Measurements from ENCODE around the gene ZNF385A. TPM values are rescaled to one million over a fixed set of nuclear protein-coding genes. Genes with fewer than 3 reads are reported as not detected.

The ZNF385A gene
- total and polyA plus RNA-seq, 5 experiments from 2014 or later = 0.42 to 3.2 (median 1.7) TPM; not detected in 2

DNA sequence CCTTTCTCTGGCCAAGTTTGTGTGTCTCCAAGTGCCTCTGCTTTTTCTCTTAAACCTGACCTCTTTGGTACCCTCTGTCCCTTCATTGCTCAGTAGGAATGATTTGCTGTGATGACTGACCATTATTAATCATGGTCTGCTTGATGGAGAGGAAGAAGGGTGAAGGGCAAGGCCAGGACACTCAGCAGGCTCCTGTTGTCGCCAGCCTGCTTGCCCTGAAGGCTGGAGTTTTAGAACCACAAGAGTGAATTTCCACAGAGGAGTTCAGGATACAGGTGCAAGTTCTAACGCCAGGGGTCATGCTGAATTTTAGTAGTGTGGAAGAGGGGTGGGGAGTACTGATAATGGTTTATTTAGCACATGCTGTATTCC, 37.3 kb upstream of the ZNF385A start:
- Mint-ChIP-seq H3K9me3 (peaks cover 0 to 1% (median 0%) of the 10 kb centered on the region in 9 donors), H3K27me3 (no peaks in the 10 kb centered on the region), H3K4me1 (peaks cover 32 to 59% (median 44%) of the 10 kb centered on the region in 4 donors), H3K27ac (peak overlapping the region in 8 of 10 donors; percentile 12 to 99 (median 76)), H3K36me3 (no peaks in the 10 kb centered on the region), H3K4me3 (peak overlapping the region in 2 of 10 donors; percentile 8 to 19)
- DNase-seq (no peak), ATAC-seq (no peak)
- POLR2A ChIA-PET = interaction anchor here (3.0 to 11.6 kb wide), 3 partner anchors 7 to 22 kb away, joined by 15 to 142 read pairs (median 99); no protein-coding TSS in a partner anchor

- peaks cover 34 to 62% (median 48%) of the 10 kb centered on the region in 4 donors for H3K4me1 Mint-ChIP-seq
- POLR2A ChIA-PET = interaction anchor here (3.0 to 11.6 kb wide), 3 partner anchors 8 to 22 kb away, joined by 15 to 142 read pairs (median 99); no protein-coding TSS in a partner anchor
- H3K4me3 Mint-ChIP-seq = peak overlapping the region in 5 of 10 donors; percentile 17 to 98 (median 36)
Measured at GRCh38 chr12:54421175-54421878, 36.8 kb upstream of the ZNF385A start.

DNA sequence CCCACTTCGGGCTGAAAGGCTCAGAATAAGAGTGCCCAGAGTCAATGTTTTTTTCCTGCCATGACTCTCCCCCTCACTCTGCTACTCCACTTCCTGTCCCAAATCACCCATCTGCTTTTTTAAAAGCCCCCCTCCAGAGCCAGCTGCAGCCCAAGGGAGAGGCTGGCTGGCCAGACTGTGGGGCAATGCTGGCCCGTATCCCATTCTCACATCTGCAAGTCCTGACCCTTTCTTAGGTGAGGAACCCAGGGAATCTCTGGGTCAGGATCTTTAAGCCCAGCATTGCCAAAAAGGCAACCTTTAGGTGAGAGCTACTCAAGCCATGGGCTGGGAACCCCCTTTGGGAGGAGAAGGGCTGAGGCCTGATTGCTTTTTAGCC, 36.2 kb upstream of the ZNF385A start:
- Mint-ChIP-seq H3K27ac (peak overlapping the region; percentile 65 to 99 (median 89)), H3K36me3 (no peaks in the 10 kb centered on the region), H3K4me1 (peaks cover 33 to 62% (median 50%) of the 10 kb centered on the region in 4 donors), H3K27me3 (no peaks in the 10 kb centered on the region), H3K4me3 (peak overlapping the region; percentile 69 to 98 (median 86)), H3K9me3 (peaks cover 0 to 1% (median 0%) of the 10 kb centered on the region in 9 donors)
- ATAC-seq = no peak
- POLR2A ChIA-PET = interaction anchor here (0.6 to 11.6 kb wide), 6 partner anchors 8 to 235 kb away, joined by 3 to 142 read pairs (median 10); no protein-coding TSS in a partner anchor
- DNase-seq = no peak

More at GRCh38 chr12:54421175-54421878, 36.8 kb upstream of the ZNF385A start:
- Mint-ChIP-seq H3K9me3 (peaks cover 0 to 1% (median 0%) of the 10 kb centered on the region in 9 donors), H3K27ac (peak overlapping the region; percentile 39 to 99 (median 86)), H3K27me3 (no peaks in the 10 kb centered on the region), H3K36me3 (no peaks in the 10 kb centered on the region)
- no peak for ATAC-seq
- no peak for DNase-seq

DNA sequence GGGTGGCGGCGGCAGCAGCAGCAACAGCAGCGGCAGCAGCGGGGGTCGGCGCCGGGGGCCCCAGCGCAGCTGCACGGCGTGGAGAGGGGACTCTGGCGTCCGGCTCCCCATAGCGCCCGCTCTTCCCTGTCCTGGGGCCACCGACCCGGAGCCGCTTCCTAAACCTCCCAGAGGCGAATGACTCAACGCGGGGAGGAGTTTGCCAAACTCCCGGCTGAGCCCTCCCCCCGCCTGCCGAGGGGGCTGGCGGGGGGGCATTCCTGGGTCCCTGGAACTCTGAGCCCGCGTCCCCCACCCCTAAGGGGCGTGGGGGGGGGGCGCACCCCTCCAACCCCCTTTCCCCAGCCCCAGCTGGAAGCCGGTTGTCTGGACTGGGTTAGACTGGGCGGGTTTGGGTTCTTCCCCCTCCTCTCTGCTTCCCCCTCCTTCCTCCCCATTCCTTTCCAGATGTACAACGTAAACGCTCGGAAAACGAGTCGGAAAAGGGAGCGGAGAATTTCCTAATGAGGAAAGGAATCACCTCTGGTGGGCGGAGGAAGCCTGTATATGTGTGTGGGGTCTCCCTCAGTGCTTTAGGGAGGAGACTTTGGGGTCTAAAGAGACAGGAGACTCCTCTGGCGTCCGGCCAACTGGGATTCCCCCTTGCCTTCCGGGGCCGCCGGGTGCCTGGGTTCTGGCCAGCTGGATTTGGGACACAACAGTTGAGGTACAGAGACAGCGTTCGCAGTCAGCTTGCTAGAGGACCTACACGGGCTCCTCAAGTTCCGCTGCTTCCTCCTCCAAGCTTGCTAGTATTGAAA, 34.8 kb upstream of the ZNF385A start, which contains the start of gene ITGA5:
TSS of gene ITGA5 (minus strand) at position 179 of the 800 bp plus-strand sequence. CDS start at position 111, 68 bp downstream.
- no peaks in the 10 kb centered on the region for H3K27me3 Mint-ChIP-seq
- peaks cover 0 to 1% (median 0%) of the 10 kb centered on the region in 9 donors for H3K9me3 Mint-ChIP-seq
- ATAC-seq (peak; percentile 26 to 27), DNase-seq (peak in 6 of 10 donors; percentile 36 to 62 (median 46))
- POLR2A ChIA-PET = interaction anchor here (0.6 to 11.6 kb wide), 10 partner anchors 8 to 1308 kb away, joined by 3 to 142 read pairs (median 6); partner anchors contain the start of gene NCKAP1L
- peak within 1 kb of the TSS; percentile 93 to 100 (median 98) for H3K27ac Mint-ChIP-seq
- peak within 1 kb of the TSS; percentile 77 to 98 (median 94) for H3K4me3 Mint-ChIP-seq
- H3K4me1 Mint-ChIP-seq = peaks cover 35 to 72% (median 61%) of the 10 kb centered on the region in 4 donors
- H3K36me3 Mint-ChIP-seq = no peaks in the 10 kb centered on the region

GRCh38 chr12:54418441-54419087, 34.0 kb upstream of the ZNF385A start:
- Mint-ChIP-seq H3K4me3 (peak overlapping the region; percentile 77 to 98 (median 94)), H3K36me3 (no peaks in the 10 kb centered on the region), H3K4me1 (peaks cover 39 to 79% (median 69%) of the 10 kb centered on the region in 4 donors), H3K27ac (peak overlapping the region; percentile 93 to 100 (median 98)), H3K27me3 (no peaks in the 10 kb centered on the region), H3K9me3 (peaks cover 0 to 1% (median 0%) of the 10 kb centered on the region in 9 donors)
- ATAC-seq (peak; percentile 17 to 18), DNase-seq (peak in 1 of 10 donors; percentile 42)
- POLR2A ChIA-PET = interaction anchor here (0.6 to 11.6 kb wide), 10 partner anchors 8 to 1309 kb away, joined by 3 to 142 read pairs (median 6); partner anchors contain the start of gene NCKAP1L

GRCh38 chr12:54417712-54418440, 33.3 kb upstream of the ZNF385A start:
- H3K9me3 Mint-ChIP-seq = peaks cover 0 to under 1% (median 0%) of the 10 kb centered on the region in 9 donors
- POLR2A ChIA-PET = interaction anchor here (0.6 to 11.6 kb wide), 7 partner anchors 9 to 1214 kb away, joined by 3 to 142 read pairs (median 5); no protein-coding TSS in a partner anchor
- H3K27me3 Mint-ChIP-seq = no peaks in the 10 kb centered on the region
- no peaks in the 10 kb centered on the region for H3K36me3 Mint-ChIP-seq
- peaks cover 42 to 86% (median 73%) of the 10 kb centered on the region in 4 donors for H3K4me1 Mint-ChIP-seq
- peak overlapping the region; percentile 93 to 100 (median 98) for H3K27ac Mint-ChIP-seq
- peak overlapping the region; percentile 77 to 98 (median 94) for H3K4me3 Mint-ChIP-seq
- DNase-seq (peak in 3 of 10 donors; percentile 27 to 48 (median 42)), ATAC-seq (peak; percentile 4 to 10)

GRCh38 chr12:54416687-54417603, 32.4 kb upstream of the ZNF385A start:
- ATAC-seq = no peak
- POLR2A ChIA-PET = interaction anchor here (0.6 to 11.6 kb wide), 7 partner anchors 9 to 1213 kb away, joined by 3 to 142 read pairs (median 7); no protein-coding TSS in a partner anchor
- DNase-seq = peak in 1 of 10 donors; percentile 38
- Mint-ChIP-seq H3K9me3 (no peaks in the 10 kb centered on the region), H3K4me1 (peaks cover 44 to 94% (median 80%) of the 10 kb centered on the region in 4 donors), H3K4me3 (peak overlapping the region; percentile 77 to 98 (median 94)), H3K36me3 (no peaks in the 10 kb centered on the region), H3K27ac (peak overlapping the region; percentile 93 to 100 (median 98)), H3K27me3 (no peaks in the 10 kb centered on the region)

DNA sequence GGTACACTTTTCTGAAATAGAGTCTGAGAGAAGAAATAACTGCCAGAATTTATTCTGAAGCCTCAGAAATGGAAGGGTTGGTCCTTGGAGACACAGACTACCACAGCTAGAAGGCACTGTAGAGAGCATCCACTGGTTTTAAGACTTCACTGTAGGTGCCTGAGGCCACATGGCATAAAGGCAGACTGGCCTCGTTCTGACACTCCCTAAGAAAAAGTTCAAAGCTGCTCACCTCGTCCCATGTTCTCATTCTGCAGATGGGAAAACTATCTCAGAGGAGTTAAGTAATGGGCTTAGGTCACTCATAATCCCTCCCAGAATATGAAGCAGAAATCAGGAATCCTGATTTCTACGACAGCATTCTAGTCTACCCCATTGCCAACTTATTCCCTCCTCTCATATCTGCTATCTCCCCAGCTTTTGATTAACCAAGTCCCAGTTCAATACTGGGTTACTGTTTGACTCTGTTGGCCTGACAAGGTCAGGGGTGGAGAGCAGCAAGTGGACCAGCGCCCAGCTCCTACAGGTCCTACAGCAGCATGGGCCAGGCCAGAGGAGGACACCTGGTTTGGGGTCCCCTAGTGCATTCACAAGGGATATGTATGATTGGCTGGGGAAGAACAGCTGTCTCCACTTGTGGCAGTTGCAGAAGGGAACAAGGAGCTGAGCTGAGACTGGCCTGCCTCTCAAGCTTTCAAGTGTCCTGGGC, 30.8 kb upstream of the ZNF385A start:
- peak in 1 of 2 donors; percentile 19 for ATAC-seq
- Mint-ChIP-seq H3K27me3 (no peaks in the 10 kb centered on the region), H3K4me3 (peak overlapping the region; percentile 61 to 98 (median 94)), H3K9me3 (no peaks in the 10 kb centered on the region), H3K27ac (peak overlapping the region; percentile 93 to 100 (median 98)), H3K36me3 (peaks cover 0 to 10% (median 3%) of the 10 kb centered on the region in 3 donors), H3K4me1 (peaks cover 36 to 88% (median 82%) of the 10 kb centered on the region in 4 donors)
- POLR2A ChIA-PET = interaction anchor here (0.8 to 11.6 kb wide), 4 partner anchors 11 to 135 kb away, joined by 4 to 142 read pairs (median 56); partner anchors contain the start of genes CBX5 and HNRNPA1
- DNase-seq = peak in 2 of 10 donors; percentile 27 to 37

- DNase-seq = peak; percentile 67 to 93 (median 84)
- no peaks in the 10 kb centered on the region for H3K9me3 Mint-ChIP-seq
- peak overlapping the region; percentile 95 to 100 (median 98) for H3K27ac Mint-ChIP-seq
- H3K4me3 Mint-ChIP-seq = peak overlapping the region; percentile 74 to 91 (median 78)
- peaks cover 34 to 87% (median 78%) of the 10 kb centered on the region in 4 donors for H3K4me1 Mint-ChIP-seq
- peak; percentile 76 to 88 for ATAC-seq
- POLR2A ChIA-PET = interaction anchor here (0.5 to 11.6 kb wide), 12 partner anchors 10 to 133 kb away, joined by 3 to 142 read pairs (median 6); partner anchors contain the start of genes CBX5, HNRNPA1 and NCKAP1L
- H3K27me3 Mint-ChIP-seq = no peaks in the 10 kb centered on the region
- H3K36me3 Mint-ChIP-seq = peaks cover 0 to 28% (median 7%) of the 10 kb centered on the region in 3 donors
Measured at GRCh38 chr12:54413284-54414190, 29.0 kb upstream of the ZNF385A start.

All from naive thymus-derived CD8-positive, alpha-beta T cell (primary cell).